Peyer's patch (tissue), 4 donors: ENCODE measurements around the gene AP2A2.

Experiments
- CTCF ChIP-seq, 6 experiments: fragments of 450-650 bp in 4 of 6; fragments of 200-600 bp in 2 of 6; sonication (generic) in 1 of 6; IDR thresholded peaks; one replicate each; pipeline ENCODE4 v1.5.1; 2017 to 2019; ENCODE audit warnings: antibody characterized with exemption in 6 of 6, mild to moderate bottlenecking in 3 of 6, moderate library complexity in 1 of 6
- POLR2A ChIP-seq, 2 donors: fragments of 450-650 bp; IDR thresholded peaks; one replicate each; pipeline ENCODE4 v1.5.1; 2017; ENCODE audit warnings: antibody characterized with exemption in 2 of 2, mild to moderate bottlenecking in 2 of 2, moderate library complexity in 2 of 2

GRCh38 chr11:975827-976226 is 50.2 kb downstream of the AP2A2 start:
- TF ChIP-seq CTCF (IDR thresholded peaks at IDR 0.05) (no peak), POLR2A (IDR thresholded peaks at IDR 0.05) (no peak)
